GM12874 (cell line): ENCODE data around the gene FGF11.

ENCODE experiments used
- CTCF ChIP-seq: IDR thresholded peaks from 2 replicates; pipeline ENCODE4 v1.5.1; 2011; ENCODE audit warnings: low read depth, mild to moderate bottlenecking, control low read depth, low read length, moderate library complexity; ENCODE audit not compliant: insufficient read depth

FGF11 gene

GRCh38 chr17:7443499-7444485 lies 4.5 kb downstream of the FGF11 start:
- no peak for TF ChIP-seq CTCF

- no peak for TF ChIP-seq CTCF
Observed at GRCh38 chr17:7444682-7445618, 5.6 kb downstream of the FGF11 start, which contains the start of gene CHRNB1. Gene CHRNB1, plus strand, starts transcription at chr17:7445061. Its CDS starts 67 bp downstream, at chr17:7445128.

- TF ChIP-seq CTCF, result no peak
Observed at GRCh38 chr17:7445619-7445968, 6.3 kb downstream of the FGF11 start.

- no peak for TF ChIP-seq CTCF
Observed at GRCh38 chr17:7448461-7448860, 9.1 kb downstream of the FGF11 start.

GRCh38 chr17:7459961-7460545 lies 20.7 kb downstream of the FGF11 start:
- no peak for TF ChIP-seq CTCF

GRCh38 chr17:7460850-7461660 lies 21.7 kb downstream of the FGF11 start:
- no peak for TF ChIP-seq CTCF
